IPS-NIHi7 (cell line): ENCODE data around the gene SSPN.
"Not testable (repeated sequence)": the region's sequence is repeated elsewhere in the genome, so short reads cannot be mapped to it uniquely, and the experiment has no call there.

ENCODE experiments used
- DNase-seq: peaks from one replicate; pipeline ENCODE4 v3.0.0; 2012; ENCODE audit warnings: mixed read lengths; ENCODE audit errors: extremely low spot score

Gene SSPN

DNA sequence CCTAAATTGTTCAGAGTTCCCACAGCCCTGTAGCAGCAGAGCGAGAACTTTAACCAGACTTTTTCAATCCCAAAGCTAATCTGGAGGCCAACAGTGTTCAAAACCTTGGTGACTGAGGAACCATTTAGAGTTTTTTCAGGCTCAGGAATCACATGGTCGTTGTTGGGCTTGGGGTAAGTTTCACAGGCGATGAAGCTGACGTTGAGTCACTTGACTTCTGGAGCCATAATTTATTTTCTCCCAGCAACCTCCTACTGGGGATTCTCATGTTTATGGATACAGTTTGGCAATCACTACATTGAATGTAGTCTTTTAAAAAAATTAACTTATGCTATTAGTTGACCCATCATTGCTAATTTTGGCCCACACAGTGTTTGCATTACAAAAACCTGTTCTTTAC is 34.5 kb downstream of the SSPN start:
- DNase-seq, result no peak

DNA sequence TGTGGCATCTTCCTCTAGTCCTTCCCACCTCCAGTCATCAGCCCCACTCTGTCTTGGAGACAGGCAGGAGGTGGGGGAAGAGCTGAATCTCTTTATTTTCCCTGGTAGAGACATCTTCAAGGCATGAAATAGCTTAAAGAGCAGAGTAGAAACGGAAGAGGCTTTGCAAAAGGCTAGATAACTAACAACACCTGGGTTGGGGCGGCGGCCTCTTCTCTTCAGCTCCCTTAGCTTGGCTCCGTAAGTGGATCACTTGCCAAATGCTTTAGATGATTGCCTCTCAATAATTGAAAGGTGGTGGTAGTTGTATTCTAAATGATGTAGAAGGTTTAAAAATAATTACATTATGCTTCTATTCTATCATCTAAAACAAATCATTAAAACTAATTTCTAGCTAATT is 36.1 kb downstream of the SSPN start:
- DNase-seq, result no peak

DNA sequence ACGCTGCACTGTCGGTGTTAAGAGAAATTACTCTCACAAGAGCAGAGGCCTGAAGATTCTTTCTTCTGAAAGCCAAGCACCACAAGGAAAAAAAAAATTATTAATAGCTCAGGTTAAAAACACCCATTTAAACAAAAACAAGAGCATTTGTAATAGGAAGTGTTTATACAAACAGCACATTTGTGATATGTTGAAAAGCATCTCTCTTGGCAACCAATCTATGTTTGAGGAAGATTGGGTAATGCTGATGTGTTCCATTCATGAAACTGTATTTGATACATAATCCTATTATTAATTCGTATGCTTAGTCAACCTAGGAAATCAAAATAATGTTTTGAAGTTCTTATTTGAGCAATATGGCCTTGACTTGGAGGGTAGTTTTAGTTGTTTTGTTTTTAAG is 36.5 kb downstream of the SSPN start:
- no peak for DNase-seq

DNA sequence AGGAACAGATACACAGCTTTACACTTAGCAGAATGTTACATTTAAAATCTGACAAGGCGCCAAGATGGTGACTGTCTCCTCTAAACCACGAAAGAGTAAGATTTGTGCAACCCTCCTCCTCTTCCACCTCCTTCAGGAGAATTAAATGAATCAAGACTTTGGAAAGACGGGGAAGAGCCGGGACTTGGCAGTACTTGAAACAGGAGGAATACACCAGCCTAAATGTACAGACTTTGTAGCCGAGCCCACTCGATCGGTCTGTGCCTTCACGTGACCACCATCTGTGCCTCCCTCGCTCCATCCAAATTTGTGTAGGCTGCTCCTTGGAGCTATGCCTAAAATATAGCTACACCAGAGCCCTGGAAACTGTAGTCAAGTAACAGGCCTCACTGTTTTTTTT is 38.3 kb downstream of the SSPN start:
- no peak for DNase-seq

DNA sequence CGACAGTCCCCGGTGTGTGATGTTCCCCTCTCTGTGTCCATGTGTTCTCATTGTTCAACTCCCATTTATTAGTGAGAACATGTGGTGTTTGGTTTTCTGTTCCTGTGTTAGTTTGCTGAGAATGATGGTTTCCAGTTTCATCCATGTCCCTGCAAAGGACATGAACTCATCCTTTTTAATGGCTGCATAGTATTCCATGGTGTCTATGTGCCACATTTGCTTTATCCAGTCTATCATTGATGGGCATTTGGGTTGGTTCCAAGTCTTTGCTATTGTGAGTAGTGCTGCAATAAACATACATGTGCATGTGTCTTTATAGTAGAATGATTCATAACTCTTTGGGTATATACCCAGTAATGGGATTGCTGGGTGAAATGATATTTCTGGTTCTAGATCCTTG is 40.1 kb downstream of the SSPN start:
- not testable (repeated sequence) for DNase-seq

DNA sequence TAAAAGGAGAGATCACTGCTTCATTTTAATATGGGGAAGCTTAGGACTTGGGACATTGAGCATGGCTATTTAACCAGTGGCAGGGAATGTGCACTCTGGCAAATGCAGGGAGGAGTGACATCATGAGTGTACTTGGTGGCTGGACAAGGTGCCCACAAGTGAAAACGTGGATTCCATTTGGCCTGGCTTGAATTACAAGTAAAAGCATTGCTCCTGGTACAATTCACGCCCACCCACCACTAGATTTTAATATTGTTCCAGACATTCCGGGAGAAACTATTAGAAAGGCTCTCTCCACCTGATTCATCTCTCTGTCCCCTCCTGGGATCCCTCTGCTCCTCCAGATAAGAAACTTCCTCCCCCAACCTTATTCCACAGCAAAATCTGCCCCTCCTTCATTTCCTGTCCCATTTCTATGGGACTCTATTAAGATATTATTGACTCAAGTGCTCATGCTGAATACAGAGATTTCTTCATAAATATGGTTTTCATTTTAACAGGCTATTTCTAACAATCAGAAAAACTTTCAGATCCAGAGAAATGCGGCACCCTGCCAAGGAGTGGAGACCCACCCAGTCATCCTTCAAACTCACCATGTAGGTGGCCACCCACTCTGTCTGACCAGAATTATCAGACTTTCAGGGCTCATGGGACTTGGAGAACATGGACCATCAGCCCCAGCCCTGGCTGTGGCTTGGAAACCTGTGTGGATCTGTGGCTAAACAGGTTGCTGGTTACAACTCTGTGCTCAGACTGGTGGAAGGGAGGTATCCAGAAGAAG is 43.2 kb downstream of the SSPN start:
- no peak for DNase-seq

DNA sequence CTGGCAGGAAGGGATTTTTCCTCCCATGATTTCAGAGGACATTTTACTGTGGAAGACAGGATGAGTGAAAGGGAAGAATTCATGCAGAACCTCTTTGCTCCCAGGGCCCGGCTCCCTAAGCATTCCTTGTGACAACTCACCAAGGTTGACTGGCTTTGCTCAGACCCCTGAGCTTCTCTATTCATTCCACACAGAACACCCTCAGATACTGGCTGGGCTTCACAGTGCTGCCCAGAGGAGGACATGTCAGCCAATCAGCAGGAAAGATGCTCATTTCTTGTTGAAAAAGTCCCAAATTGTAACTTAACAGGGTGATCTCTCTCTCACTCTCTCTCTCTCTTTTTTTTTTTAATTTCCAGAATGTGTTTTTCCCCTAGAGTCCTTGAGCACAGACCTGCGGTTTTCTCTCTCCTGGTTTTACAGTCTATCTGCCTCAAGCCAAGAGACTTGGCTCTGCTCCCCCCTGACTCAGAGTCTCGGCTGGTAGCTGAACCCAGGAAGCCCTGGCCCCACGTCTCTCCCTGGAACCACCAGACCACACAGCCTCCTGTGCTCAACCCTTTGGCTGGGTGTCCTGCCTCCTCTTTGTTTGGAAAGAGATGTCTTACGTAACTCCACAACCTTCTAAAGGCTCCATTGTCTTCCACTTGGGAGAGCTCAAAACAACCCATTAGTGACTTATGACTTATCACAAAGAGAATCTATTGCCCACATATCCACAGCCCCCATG is 43.9 kb downstream of the SSPN start:
- DNase-seq, result no peak

DNA sequence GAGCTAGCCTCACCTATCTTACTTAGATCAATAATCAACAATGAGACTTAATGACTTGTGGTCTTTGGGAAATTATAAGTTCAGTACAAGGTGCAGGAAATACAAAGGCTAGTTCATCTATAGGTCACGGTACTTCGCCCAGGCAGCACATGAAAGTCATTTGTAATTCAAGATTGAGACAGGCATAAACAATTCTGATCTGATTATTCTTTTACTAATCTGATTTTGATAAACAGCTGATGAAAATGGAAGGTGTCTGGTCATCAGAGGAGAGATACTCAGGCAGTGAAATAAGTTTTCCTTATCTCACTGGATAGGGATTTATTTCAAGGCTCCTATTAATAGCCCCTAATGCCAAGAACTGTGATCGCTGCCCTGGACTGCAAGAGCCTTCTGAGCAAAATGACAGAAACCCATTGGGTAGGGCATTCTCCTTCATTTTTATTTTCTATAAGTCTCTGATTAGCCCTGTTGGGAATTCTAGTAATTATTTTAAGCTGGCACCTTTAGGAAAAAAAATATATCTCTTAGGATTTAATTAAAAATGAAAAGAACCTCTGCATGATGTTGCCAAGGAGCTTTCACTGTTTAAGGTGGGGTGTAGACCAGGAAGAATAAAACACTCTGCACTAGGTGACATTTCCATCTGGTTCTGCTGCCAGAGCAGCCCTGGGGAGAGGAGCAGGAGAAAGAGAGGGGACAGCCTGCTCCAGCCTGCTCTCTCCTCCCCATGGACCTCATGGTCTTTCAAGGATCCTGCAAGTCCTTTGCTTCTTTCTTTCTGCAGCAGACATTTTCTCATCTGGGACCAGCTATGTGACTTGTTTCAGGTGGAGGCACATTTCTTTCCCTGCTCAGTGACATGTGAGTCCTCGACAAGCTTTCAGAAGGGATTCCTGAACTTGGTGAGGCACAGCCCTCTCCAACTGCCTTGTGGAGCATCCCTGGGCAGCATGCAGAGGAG is 44.8 kb downstream of the SSPN start:
- no peak for DNase-seq

DNA sequence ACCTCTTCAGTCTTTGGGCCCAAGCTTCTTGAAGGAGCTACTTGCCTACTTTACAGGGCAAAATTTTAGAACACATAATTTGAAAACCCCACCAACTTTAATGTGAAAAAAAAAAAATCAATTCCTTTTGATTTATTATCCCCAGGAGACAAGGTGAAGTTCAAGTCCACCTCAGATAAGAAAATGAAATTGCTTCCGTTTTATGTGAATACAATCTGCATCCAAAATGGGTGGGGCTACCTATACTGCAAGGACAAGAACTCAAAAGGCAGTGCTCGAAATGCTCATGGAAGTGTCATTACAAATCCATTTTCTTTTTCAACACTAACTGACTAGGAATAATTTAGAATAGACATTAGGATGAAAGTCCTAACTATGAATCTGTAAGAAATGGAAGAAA is 45.7 kb downstream of the SSPN start:
- DNase-seq, result no peak

DNA sequence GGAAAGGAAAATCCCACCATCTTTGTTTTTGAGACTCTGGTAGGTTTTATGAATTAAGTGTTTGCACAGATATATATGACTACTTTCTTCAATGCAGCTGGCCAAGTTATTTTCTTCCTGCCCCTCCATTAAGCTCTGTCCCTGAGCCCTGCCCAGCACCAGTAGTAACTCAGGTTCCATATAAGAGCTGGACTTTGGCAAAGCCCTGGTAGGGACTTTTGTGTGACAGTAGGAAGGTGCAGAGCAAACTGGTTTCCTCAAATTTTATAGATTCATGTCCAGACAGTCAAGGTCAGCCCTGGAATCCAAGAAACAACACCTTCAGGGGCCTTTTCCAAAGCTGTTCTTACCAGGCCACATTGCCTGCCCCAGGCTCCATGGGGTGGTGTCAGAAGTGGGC is 47.3 kb downstream of the SSPN start:
- DNase-seq, result no peak

DNA sequence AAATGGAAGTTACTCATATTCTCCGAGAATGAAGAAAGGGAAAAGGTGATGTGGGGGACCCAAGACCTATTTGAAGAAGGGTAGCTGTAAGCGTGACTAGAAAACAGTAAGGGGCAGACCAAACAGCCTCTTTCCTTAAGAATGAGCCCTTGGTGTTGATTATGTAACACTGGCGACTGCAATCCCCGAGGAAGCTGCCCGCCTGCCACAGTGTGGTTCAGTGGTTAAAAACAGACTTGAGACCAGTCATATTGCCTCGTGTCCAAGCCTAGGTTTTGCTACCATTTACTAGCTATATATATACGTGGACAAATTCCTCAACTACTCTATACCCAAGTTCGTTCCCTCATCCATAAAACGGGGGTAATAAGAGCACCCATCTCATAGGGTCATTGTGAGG is 49.1 kb downstream of the SSPN start:
- DNase-seq, result no peak

DNA sequence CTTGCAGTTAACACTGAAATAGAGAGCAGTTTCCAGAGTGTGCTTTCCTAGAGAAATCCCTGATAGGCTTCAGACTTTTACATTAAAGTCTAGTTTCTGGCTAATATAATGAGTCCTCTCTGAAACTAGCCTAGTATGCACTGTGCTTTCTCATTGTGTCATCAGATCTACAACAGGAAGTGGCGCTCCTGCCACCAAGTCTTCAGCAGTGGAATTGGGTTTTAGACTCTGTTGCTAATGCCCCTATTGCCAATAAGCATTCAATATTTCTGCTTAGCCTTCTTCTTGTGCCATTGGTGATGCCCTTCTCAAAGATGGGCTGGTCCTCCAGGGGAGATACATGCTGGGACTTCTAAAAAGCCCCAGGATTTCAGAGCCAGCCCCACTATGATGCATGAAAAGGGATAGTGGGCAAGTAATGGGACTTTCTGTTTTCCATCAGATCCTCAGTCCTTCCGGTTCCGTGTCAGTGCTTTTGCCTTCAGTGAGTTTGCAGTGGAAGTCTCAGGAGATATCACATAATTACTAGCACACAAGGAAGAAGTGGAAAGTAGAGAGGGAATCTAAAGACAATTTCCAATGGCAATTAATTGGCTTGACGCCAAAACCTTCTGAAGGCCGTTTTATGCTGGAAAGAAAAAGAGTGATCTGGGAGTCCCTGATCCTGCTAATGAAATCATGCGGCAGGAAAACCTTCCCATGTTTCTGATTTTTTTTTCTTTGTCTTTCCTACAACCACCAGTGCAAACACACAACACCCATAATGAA is 50.0 kb downstream of the SSPN start:
- no peak for DNase-seq

DNA sequence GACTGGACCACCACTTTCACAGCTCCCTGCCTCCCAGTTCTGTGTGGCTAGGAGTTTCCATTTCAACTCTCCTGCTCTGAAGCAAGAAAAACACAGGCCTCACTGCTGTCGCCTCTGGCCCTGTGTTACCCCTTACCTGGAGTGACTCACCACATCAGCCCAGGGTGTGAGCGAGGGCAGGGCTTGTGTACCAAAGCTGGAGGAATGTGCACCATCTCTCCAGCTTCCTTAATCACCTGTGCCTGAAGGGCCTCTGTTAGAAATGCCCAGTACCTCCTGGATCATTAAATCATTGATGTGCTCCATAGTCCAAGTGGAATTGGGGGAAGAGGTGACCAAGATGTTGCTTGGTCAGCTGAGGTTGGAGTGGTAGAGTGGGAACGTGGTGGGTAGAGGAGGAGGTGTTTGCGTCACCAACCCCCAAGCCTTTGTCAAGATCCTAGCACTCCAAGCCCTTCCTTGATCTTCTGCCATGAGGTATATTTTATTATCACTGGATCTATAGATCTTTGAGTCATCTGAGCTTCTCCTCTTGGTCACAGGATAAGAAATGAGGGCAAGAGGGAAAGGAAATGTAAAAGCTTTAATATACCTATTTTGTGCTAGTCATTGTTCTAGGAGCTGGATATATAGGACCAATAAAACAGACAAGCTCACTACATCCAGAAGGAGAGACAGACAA is 51.3 kb downstream of the SSPN start:
- no peak for DNase-seq

DNA sequence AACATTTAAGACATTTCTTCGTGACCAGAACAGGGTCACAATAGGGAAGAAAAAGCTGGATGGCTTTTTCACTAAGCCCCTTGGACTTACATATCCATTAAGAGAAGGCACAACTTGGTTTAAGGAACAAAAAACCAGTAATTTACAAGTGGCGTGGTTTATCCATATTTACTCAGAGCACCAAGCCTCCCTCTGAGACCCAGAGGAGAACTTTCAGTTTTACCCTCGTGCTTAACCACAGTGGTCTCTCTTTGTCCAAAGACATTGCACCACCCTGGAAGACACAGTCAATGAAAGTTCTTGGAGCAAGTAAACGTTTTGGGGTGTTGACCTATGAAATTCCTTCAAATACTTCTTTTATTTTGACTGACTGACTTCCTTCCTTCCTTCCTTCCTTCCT is 52.5 kb downstream of the SSPN start:
- no peak for DNase-seq

DNA sequence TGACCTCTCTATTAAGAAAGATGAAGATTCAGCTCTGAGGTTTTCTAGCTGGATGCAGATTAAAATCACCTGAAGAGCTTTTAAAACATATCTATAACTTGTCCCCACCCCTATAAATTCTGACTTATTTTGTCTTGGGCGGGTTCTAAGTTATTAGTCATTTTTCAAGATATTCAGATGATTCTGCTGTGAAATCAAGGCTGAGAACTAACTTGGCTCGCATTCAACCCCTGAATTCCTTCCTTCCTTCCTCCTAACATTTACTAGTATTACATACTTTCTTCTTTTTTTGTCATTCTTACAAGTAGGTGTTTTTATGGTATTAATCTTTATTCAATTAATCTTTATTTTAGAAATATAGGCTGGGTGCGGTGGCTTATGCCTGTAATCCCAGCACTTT is 55.4 kb downstream of the SSPN start:
- DNase-seq, result no peak

DNA sequence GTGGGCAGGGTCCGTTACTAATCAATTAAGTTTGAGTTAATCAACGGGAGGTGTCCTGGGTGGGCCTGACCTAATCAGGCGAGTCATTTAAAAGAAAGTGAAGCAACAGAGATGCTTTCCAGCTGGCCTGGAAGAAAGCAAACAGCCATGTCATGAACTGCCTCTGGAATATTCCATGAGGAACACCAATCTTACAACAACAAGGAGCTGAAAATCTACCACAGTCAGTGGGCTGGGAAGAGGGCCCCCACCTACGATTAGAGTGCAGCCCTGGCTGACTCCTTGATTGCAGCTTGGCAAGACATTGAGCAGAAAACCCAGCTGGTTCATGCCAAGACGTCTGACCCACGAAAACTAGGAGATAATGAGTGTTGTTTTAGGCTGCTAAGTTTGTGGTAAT is 56.2 kb downstream of the SSPN start:
- no peak for DNase-seq

DNA sequence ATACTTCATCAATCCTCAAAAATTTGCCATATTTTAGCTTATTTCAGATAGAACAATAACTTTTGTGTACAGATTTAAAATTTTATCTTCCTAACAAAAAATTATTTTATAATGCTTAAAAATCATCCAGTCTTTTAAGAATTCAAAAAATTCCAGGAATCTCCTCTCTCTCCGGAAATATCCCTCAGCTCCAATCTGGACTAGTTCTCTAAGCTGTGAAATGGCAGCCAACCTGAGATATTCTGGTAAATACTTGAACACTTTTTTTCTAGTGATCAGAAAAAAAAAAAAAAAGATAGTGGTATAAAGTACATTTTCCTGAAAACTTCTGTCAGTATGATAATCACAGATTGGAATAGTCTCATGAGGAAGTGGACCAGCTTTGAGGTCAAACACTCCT is 57.6 kb downstream of the SSPN start:
- no peak for DNase-seq

DNA sequence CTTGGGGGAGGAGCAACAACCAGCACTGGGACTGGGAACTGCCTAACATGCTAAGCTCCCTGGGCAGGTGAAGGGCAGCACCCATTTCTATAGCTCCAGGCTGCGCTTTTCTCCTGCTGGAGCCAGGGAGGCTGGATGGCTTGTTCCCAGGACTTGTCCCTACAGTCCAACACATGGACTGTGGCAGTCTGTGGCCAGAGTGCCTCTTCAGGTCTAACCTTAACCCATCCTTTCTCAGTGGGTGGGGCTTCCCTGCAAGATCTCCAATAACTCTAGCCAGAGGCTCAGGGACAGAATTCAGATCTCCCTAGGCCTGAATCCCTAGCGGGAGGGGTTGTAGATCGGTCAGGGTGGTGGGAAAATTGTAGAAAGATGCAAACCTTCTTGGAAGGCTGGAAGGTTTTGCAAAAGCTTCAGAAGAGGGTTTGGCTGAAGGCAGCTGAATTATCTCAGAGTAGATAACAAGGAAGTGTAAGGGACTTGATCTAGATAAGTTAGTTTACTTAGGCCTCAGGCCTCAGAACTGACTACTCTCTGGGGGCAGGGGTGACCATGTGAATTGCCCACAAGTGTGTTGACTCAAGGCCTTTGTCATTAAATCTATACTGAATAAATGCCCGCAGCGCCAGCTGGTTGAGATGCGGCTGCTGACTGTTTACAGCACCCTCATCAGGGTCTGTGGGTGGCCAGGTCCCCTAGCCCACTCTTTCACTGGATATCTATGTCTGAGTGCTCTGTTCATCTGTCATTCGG is 60.7 kb downstream of the SSPN start:
- no peak for DNase-seq

DNA sequence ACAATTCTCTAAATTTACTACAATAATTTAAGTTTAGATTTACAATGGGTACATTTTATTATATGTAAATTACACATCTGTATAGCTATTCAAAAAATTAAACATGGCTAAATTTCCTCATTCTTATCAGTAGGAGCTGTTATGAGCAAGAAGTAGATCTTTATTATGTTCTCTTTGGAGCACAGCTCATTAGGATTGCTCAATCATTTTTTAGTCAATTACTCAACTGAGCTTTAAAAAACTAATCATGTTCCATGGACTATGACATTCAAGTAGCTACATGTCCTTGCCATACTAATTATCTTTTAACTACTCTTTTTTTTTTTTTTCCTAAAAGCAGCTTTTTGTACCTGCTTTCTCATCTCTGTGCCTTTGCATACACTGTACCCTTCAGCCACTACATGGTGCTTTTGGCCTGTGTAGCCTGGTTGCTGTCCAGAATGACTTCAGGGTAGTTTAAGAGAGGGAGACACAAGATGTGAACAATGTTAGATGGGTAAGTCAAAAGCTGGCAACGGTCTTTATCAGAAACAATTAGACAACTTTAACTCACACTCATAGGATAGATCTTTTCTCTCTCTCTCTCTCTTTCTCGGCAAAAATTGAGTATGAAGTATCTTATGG is 69.0 kb downstream of the SSPN start:
- DNase-seq, result no peak

DNA sequence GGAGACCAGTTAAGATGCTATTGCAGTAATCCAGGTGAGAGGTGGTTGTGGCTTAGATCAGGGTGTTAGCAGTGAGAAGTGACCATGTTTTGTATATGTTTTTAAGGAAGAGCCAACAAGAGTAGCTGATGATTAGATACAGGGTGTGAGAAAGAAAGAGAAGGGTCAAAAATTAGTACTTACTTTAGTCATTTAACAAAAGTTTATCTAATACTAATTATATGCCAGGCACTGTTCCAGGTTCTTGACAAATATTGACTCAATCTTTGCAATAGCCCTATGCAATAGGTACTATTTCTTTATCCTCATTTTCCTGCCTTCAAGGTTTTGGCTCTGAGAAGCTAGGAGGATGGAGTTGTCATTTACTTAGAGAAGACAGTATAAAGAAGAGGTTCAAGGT is 70.2 kb downstream of the SSPN start:
- no peak for DNase-seq
